HS-5 (cell line): ENCODE results near the gene POU3F3.

Experiments used
- DNase-seq: peaks from one replicate; pipeline ENCODE4 v3.0.0-alpha.2; 2012; ENCODE audit warnings: low read depth

Gene POU3F3

GRCh38 chr2:104875262-104875661 is 21.3 kb downstream of the POU3F3 start:
- no peak for DNase-seq

DNA sequence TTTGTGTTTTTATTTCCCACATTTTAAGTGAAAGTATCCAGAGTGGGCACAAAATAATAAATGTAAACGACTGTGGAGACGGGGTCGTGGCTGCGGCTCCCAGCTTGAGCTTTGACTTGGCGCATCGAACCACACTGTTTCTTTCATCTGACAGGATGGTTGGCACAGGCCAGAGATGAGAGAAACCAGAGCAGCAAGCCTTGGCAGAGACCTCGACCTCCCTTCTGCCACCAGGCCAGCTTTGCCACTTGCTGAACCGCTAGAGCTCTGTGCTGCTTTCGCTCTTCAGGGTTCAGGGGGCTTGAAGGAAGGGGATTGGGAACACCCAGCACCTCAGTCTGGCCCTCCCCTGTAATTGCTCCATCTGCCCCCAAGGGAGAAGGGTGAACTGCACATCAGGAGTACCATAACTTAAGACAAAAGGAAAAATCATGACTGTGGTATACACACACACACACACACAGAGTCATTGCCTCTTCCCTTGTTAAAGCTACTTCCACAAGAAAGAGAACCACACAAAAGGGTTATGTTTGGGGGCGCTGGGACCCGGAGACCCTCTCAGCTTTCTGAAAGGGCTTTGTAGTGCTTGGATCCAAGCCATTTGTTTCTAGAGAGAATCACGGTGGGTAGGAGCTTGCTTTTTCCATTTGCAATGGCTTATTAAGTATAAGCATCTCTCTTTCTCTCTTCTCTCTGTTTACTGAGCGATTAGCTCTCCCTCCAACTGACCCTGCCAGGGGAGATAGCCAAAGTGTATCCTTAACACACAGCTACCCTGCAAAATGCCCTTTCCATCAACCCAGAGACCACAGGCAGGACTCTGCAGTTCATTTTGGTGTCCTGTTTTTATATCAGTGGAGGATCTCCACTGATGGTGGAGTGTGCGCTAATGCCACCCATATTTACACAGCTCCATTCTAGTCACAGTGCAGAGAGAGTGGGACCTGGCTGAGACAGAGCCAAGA is 23.0 kb downstream of the POU3F3 start:
- no peak for DNase-seq

- DNase-seq = no peak
Measured at GRCh38 chr2:104878863-104879512, 25.1 kb downstream of the POU3F3 start.

GRCh38 chr2:104880076-104880475 is 26.2 kb downstream of the POU3F3 start:
- DNase-seq = no peak

DNA sequence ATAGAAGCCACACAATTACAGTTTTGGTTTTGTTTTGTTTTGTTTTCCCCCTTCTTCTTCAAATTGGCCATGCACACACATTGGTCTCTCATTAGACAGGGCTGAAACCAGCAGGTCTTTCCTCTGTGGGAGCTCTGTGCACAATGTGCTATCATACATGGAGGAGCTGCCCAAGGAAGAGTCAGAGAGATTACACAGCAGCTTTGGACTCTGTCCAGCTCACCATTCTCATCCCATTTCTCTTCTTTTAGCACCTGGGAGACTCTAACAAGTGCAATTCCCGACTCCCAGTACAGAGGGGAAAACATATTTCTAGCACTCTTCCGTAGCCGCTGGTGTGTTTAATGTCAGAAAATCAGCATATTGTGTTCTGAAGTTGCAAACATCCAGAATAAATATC is 29.4 kb downstream of the POU3F3 start:
- DNase-seq = no peak

- DNase-seq = no peak
Measured at GRCh38 chr2:104885119-104885782, 31.3 kb downstream of the POU3F3 start.

GRCh38 chr2:104887676-104888075 is 33.8 kb downstream of the POU3F3 start:
- no peak for DNase-seq

DNA sequence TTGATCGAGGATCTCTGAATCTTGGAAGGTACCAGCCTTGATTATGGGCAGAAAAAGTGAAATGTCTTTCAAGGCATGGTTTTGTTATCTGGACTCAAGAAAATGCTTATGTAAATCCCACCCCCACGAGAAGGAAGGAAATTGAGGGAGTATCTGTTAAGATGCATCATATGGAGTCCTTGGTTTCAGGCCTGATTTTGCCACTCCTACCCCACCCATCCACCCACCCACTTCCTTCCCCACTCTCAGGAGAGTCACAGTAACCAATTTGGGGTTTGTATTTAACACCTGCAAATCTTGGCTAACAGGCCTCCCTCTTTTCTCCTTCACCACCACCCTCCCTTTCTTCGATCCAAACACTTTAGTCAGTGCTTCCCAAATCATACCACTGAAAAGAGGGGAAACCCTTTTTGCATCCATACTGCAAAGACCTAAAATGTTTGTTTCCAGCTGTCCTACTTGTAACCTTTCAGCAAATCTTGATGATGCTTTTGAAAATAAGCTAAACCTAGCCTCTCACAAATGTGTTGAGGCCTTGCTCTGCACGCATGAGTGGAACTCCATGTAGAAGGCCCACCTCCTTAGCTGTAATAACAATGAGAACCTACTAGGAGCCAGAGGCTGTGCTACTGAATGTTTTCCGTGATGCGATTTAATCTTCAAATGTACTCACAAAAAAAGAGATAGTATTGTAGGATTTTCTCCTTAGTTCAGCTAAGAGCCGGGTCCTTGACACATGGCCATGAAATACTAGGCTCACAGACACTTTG is 34.8 kb downstream of the POU3F3 start:
- DNase-seq = no peak

DNA sequence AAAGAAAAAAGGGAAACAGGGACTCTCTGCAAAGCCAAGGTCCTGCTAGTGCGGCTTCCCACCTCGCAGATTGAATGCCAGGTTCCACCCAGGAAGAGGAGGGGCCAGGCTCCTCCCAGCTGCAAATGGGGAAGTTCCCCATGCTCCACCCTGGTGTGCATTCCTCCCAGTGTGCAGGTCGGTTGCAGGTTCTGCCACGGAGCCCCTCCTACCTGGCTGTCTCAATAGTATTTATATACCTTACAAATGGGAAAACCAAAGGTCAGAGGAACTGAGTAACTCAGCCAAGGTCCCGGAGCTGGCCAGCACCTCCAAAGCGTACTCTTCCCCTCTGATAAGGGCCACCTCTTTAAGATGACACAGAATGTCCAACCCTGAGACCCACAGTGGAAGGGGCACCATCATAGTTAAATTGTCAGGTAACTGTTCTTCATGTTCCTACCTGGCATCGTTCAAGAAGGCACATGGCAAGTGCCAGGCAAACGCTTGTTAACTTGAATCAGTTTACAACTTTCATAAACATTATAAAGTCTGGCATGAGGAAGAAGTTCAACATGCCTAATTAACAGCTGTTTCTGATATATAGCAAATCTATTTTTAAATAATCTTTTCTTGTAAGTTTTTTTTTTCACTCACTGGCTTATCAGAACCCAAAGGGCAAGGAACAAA is 35.5 kb downstream of the POU3F3 start:
- DNase-seq = no peak

DNA sequence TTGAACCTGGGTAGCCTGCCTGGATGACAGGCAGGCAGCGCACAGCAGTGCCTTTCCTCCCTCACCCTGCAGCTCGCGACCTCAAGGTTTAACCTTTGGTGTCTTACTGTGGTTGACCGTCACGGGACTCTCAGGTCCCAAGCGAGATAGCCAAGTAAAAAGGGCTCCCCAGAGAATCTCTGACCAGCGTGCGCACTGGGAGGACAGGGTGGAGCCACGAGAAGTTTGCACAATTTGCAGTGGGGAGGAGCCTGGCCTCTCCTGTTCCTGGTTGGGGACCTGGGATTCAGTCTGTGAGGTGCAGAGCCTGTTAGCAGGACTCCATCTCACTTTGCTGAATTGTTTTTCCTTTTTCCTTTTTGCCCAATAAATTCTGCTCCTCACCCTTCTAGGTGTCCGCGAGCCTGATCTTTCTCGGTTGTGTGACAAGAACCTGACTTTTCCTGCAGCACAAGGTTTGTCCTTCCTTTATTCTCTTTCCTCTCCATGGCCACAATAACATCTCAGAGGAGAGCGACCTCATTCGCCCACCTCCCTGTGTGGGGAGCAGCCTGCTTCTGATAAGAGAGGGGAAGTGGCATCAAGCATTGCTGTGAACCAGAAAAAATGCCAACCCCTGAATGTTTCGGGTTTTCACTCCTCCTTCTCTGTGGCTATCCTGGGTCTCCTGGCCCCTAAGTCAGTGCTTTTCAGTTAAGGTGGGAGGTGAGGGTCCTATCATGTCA is 36.2 kb downstream of the POU3F3 start:
- DNase-seq = no peak

GRCh38 chr2:104890685-104891069 is 36.8 kb downstream of the POU3F3 start:
- no peak for DNase-seq

DNA sequence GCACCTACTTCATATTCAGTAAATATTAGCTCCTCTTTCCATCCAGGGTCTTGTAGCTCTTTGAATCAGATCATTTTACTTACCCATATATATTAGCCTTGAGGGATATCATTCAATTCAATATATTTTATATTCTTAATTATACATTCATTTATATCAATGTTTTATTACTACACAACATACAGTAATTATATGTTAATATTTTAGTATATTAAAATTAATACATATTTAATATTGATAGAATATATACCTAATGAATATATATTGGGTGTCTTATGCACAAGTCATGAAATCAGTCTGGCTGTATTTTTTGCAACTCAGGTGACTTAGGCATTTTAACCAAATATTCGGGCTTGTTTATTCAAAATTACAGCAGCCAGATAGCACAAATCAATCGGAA is 37.2 kb downstream of the POU3F3 start:
- no peak for DNase-seq

DNA sequence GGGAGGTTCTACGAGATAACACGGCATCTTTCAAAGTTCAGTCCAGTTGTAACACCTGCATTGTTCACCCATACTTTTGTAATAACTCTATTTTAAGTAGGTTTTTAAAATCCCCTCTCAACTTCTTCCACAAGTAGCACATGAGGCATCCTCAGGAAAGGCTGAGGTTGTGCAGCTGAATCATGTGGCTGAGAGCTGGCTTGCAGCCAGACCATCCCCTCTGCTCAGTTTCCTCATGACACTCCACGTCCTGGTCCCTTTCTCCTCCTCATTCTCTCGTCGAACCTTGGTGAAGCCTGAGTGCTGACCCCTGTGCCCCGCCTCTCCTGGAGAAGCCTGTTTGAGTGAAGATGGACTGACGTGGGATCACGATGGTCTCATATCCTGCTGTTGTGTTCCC is 42.5 kb downstream of the POU3F3 start:
- DNase-seq = no peak

- DNase-seq = peak; percentile 89
Measured at GRCh38 chr2:104897515-104898184, 43.7 kb downstream of the POU3F3 start.

GRCh38 chr2:104900608-104901007 is 46.7 kb downstream of the POU3F3 start:
- no peak for DNase-seq

GRCh38 chr2:104901037-104901881 is 47.3 kb downstream of the POU3F3 start:
- no peak for DNase-seq

- no peak for DNase-seq
Measured at GRCh38 chr2:104902317-104902716, 48.4 kb downstream of the POU3F3 start.
